Measurements from ENCODE around the gene FAAH. TPM values are rescaled to one million over a fixed set of nuclear protein-coding genes. Genes with fewer than 3 reads are reported as not detected.

Gene FAAH
- total and polyA plus RNA-seq, 2 of the 4 experiments (the other 2 are of a cell fraction), result under 0.01 to 0.19 TPM

GRCh38 chr1:46368791-46369190 is 25.3 kb upstream of the FAAH start:
- Histone ChIP-seq H4K5ac (ENCODE audit: low read depth, low read length) (no peak overlapping the region), H3K23ac (ENCODE audit: low read depth, low read length) (no peak overlapping the region), H3K9me1 (ENCODE audit: insufficient read depth, low read length) (0 out of 2 replicates have a peak, but pooled peaks cover 4% of the 10 kb centered on the region), H2BK5ac (ENCODE audit: low read depth, low read length, poor library complexity, severe bottlenecking) (no peak overlapping the region), H4K20me1 (ENCODE audit: insufficient read depth, low read length) (no peaks in the 10 kb centered on the region), H2BK20ac (ENCODE audit: low read depth, low read length) (no peak overlapping the region), H2BK15ac (ENCODE audit: low read depth, low read length) (no peak overlapping the region), H3K56ac (ENCODE audit: extremely low read depth, insufficient read depth, low read length) (no peak overlapping the region), H3K27ac (ENCODE audit: insufficient read depth, low read length) (no peak overlapping the region), H2AK9ac (replicated peaks; ENCODE audit: low read depth, low read length, poor library complexity) (no peak overlapping the region), H3K27me3 (ENCODE audit: control insufficient read depth, insufficient read depth, low read length) (no peaks in the 10 kb centered on the region), H3K36me3 (ENCODE audit: control insufficient read depth, insufficient read depth, low read length) (peaks cover 14% of the 10 kb centered on the region), H3K18ac (ENCODE audit: low read depth, low read length) (no peak overlapping the region), H3K4me1 (ENCODE audit: control insufficient read depth, insufficient read depth, low read length) (no peaks in the 10 kb centered on the region), H4K8ac (ENCODE audit: low read depth in 2 of 2, low read length in 2 of 2) (no peak overlapping the region), H4K91ac (ENCODE audit: insufficient read depth, low read depth, low read length) (no peak overlapping the region), H3K9ac (ENCODE audit: low read depth, low read length) (no peak overlapping the region), H3K14ac (replicated peaks; ENCODE audit: low read depth, low read length) (no peak overlapping the region), H3K4me3 (ENCODE audit: insufficient read depth, low read depth, low read length) (no peak overlapping the region), H3K79me1 (ENCODE audit: low read depth in 1 of 2, low read length in 2 of 2) (no peaks in the 10 kb centered on the region), H2BK120ac (ENCODE audit: low read depth, low read length) (no peak overlapping the region), H2AK5ac (ENCODE audit: low read depth, low read length) (no peak overlapping the region), H3K4ac (ENCODE audit: low read depth, low read length) (no peak overlapping the region), H2AFZ (replicated peaks; ENCODE audit: low read length, poor library complexity) (no peak overlapping the region), H3K4me2 (ENCODE audit: low read depth, low read length) (no peak overlapping the region), H3K9me3 (ENCODE audit: control insufficient read depth, insufficient read depth, low read length) (no peaks in the 10 kb centered on the region)
- in situ Hi-C loops (cut with MboI; ENCODE audit: low sequenced_read_pairs) (no loop called here), intact Hi-C loops (cut with micrococcal nuclease) (loop anchor here (1.0 kb wide), 1 partner anchor 28 kb away; no protein-coding TSS in a partner anchor), dilution Hi-C loops (cut with HindIII; ENCODE audit: low sequenced_read_pairs, unreplicated experiment) (no loop called here)
- ATAC-seq (ENCODE audit: low read depth) (no peak), DNase-seq (no peak)
- WGBS, 2 experiments (ENCODE audit: extremely low coverage in 2 of 2, insufficient read length in 1 of 2), result no CpG with 5 or more reads among the region's 2 CpGs
- ChIA-PET CTCF (no interaction called here), POLR2A (ENCODE audit: unreplicated experiment) (no interaction called here)
- BruUV-seq (replicated peaks), result no TSS peak
- TF ChIP-seq MAFK (IDR thresholded peaks at IDR 0.05; ENCODE audit: low read depth, low read length) (no peak), MXI1 (IDR thresholded peaks at IDR 0.05; ENCODE audit: borderline replicate concordance, low read depth, low read length) (no peak), MAZ (IDR thresholded peaks at IDR 0.05; ENCODE audit: borderline replicate concordance, low read depth, low read length) (no peak), SMC3 (IDR thresholded peaks at IDR 0.05; ENCODE audit: low read depth, low read length) (no peak), CHD1 (IDR thresholded peaks at IDR 0.05; ENCODE audit: low read depth, low read length) (no peak), NFE2L2 (IDR thresholded peaks at IDR 0.05; ENCODE audit: low read depth, low read length) (no peak)
- TF ChIP-seq, protein P1, sequence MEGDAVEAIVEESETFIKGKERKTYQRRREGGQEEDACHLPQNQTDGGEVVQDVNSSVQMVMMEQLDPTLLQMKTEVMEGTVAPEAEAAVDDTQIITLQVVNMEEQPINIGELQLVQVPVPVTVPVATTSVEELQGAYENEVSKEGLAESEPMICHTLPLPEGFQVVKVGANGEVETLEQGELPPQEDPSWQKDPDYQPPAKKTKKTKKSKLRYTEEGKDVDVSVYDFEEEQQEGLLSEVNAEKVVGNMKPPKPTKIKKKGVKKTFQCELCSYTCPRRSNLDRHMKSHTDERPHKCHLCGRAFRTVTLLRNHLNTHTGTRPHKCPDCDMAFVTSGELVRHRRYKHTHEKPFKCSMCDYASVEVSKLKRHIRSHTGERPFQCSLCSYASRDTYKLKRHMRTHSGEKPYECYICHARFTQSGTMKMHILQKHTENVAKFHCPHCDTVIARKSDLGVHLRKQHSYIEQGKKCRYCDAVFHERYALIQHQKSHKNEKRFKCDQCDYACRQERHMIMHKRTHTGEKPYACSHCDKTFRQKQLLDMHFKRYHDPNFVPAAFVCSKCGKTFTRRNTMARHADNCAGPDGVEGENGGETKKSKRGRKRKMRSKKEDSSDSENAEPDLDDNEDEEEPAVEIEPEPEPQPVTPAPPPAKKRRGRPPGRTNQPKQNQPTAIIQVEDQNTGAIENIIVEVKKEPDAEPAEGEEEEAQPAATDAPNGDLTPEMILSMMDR (conservative IDR thresholded peaks at IDR 0.05; ENCODE audit: low read depth, low read length), result no peak
